ENCODE data around the gene IGF1R. TPM values are rescaled to one million over a fixed set of nuclear protein-coding genes. Genes with fewer than 3 reads are reported as not detected.

Gene IGF1R
- total RNA-seq, 2 donors from 2014 or later: 35.0 to 37.0 TPM

DNA sequence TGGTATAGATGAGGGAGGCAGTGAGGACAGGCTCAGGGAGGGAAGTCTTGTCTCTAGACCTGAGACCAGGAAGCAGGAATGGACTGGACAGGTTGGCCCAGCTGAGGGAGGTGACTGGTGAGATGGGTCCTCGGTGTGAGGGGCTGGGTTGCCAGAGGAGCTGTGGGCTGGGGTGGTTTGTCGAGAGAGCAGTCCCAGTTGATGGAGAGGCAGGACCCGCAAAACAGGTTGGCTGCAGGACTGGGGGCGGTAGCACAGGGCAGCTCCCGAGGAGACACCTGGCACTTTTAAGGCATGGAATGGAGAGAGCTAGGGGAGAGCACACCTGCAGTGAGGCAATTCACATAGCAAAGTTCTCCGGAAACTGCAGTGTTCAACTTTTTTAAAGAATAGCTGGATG, 14.7 kb downstream of the IGF1R start:
- Histone ChIP-seq H3K36me3 (no peaks in the 10 kb centered on the region), H3K4me3 (no peak overlapping the region), H3K9ac (ENCODE audit: low read depth in 2 of 2, low read length in 2 of 2) (no peak overlapping the region), H3K27ac (no peak overlapping the region), H3K27me3 (no peaks in the 10 kb centered on the region), H3K4me1 (no peaks in the 10 kb centered on the region), H3K9me3 (no peaks in the 10 kb centered on the region)
- intact Hi-C loops (cut with DNase I): loop anchor here (10.0 kb wide), 1 partner anchor 112 kb away; no protein-coding TSS in a partner anchor
- DNase-seq: no peak
- TF ChIP-seq, protein P1, sequence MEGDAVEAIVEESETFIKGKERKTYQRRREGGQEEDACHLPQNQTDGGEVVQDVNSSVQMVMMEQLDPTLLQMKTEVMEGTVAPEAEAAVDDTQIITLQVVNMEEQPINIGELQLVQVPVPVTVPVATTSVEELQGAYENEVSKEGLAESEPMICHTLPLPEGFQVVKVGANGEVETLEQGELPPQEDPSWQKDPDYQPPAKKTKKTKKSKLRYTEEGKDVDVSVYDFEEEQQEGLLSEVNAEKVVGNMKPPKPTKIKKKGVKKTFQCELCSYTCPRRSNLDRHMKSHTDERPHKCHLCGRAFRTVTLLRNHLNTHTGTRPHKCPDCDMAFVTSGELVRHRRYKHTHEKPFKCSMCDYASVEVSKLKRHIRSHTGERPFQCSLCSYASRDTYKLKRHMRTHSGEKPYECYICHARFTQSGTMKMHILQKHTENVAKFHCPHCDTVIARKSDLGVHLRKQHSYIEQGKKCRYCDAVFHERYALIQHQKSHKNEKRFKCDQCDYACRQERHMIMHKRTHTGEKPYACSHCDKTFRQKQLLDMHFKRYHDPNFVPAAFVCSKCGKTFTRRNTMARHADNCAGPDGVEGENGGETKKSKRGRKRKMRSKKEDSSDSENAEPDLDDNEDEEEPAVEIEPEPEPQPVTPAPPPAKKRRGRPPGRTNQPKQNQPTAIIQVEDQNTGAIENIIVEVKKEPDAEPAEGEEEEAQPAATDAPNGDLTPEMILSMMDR (IDR thresholded peaks at IDR 0.05): no peak

DNA sequence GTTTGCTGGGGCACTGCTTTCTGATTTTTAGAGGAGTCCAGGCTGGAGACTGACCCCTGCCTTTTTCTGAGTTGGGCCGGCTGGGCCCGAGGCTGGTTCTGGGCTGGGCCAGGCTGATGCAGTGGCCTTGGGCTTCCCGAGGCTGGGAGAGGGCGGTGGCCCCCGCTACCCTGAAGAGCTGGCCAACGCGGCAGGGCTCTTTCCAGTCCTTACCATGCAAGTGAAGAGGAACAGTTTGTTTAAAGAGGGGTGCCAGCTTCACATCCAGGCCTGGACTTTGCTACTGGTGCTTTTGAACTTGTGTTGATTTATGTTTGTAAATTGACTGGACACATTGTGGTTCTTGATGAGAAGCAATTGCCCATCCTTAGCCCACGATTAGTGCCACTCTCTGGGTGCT, 15.3 kb downstream of the IGF1R start:
- TF ChIP-seq, protein P1 (IDR thresholded peaks at IDR 0.05): no peak
- Histone ChIP-seq H3K27me3 (no peaks in the 10 kb centered on the region), H3K4me3 (no peak overlapping the region), H3K4me1 (no peaks in the 10 kb centered on the region), H3K36me3 (no peaks in the 10 kb centered on the region), H3K27ac (no peak overlapping the region), H3K9ac (ENCODE audit: low read depth in 2 of 2, low read length in 2 of 2) (no peak overlapping the region), H3K9me3 (no peaks in the 10 kb centered on the region)
- DNase-seq: no peak
- intact Hi-C loops (cut with DNase I): loop anchor here (10.0 kb wide), 1 partner anchor 111 kb away; no protein-coding TSS in a partner anchor

DNA sequence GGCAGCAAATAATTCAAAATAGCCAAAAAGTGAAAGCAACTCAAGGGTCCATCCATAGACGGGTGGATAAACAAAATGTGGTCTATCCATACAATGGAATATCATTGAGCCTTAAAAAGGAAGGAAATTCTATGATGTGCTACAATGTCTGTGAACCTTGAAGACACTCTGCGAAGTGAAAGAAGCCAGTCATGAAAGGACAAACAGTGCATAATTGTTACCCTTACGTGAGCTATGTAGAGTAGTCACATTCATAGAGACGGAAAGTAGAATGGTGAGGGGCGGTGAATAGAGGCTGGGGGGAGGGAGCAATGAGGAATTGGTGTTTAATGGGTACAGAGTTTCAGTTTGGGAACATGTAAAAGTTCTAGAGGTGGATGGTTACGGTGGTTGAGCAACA, 18.1 kb downstream of the IGF1R start:
- no peaks in the 10 kb centered on the region for H3K9me3 ChIP-seq
- H3K9ac ChIP-seq (ENCODE audit: low read depth in 2 of 2, low read length in 2 of 2): no peak overlapping the region
- H3K4me3 ChIP-seq: no peak overlapping the region
- no peaks in the 10 kb centered on the region for H3K36me3 ChIP-seq
- TF ChIP-seq, protein P1 (IDR thresholded peaks at IDR 0.05): no peak
- H3K27me3 ChIP-seq: no peaks in the 10 kb centered on the region
- H3K27ac ChIP-seq: no peak overlapping the region
- no peaks in the 10 kb centered on the region for H3K4me1 ChIP-seq
- intact Hi-C loops (cut with DNase I): loop anchor here (10.0 kb wide), 1 partner anchor 108 kb away; no protein-coding TSS in a partner anchor
- DNase-seq: no peak

DNA sequence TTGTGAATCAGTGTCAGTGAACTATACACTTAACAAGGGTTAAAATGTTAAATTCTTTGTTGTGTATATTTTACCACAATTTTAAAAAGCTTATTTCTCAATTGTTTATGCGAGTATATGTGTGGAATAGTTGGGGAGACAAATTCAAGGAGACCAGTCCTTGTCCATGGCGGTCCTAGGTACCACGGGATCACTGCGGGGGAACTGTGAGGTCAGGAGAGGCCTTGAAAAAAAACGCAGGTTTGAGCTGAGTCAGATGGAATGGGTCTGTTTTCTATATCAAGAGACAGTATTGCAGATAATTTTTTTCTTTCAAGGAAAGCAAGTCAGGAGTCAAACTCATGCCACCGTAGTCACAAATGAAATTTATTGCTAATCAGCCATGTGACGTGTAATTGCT, 18.5 kb downstream of the IGF1R start:
- H3K9me3 ChIP-seq: no peaks in the 10 kb centered on the region
- no peaks in the 10 kb centered on the region for H3K4me1 ChIP-seq
- TF ChIP-seq, protein P1 (IDR thresholded peaks at IDR 0.05): no peak
- H3K27ac ChIP-seq: no peak overlapping the region
- no peak for DNase-seq
- intact Hi-C loops (cut with DNase I): loop anchor here (10.0 kb wide), 1 partner anchor 108 kb away; no protein-coding TSS in a partner anchor
- no peaks in the 10 kb centered on the region for H3K36me3 ChIP-seq
- H3K9ac ChIP-seq (ENCODE audit: low read depth in 2 of 2, low read length in 2 of 2): no peak overlapping the region
- H3K4me3 ChIP-seq: no peak overlapping the region
- H3K27me3 ChIP-seq: no peaks in the 10 kb centered on the region

DNA sequence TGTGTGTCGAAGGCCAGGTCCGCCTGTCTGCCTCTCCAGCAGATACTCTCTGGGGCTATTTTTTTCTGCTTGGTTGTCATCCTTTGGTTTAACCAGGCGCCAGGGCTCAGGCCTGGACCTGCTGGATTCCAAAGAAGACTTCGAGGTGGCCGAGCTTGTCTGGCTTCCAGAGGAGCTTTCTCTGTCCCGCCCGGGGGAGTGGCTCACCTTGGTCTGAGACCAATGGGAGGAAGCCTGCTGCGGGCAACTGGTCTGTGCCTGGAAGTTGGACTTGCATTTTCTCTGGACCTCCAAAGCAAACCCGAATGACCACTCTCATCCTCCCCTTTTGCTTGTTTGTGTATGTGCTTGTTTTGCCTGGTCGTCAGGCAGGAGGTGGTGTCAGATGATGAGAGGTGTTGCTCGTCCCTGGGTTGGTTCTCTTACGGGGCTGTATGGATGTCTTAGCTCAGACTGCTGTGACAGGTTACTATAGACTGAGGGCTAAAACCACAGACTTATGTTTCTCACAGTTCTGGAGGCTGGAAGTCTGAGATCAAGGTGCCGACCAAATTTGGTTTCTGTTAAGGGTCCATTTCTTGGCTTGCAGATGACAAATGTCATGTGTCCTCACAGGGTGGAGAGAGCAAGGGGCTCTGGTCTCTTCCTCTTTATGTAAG, 19.3 kb downstream of the IGF1R start:
- TF ChIP-seq, protein P1 (IDR thresholded peaks at IDR 0.05): no peak
- Histone ChIP-seq H3K4me1 (no peaks in the 10 kb centered on the region), H3K9me3 (no peaks in the 10 kb centered on the region), H3K27ac (no peak overlapping the region), H3K9ac (ENCODE audit: low read depth in 2 of 2, low read length in 2 of 2) (no peak overlapping the region), H3K27me3 (no peaks in the 10 kb centered on the region), H3K36me3 (no peaks in the 10 kb centered on the region), H3K4me3 (no peak overlapping the region)
- no peak for DNase-seq
- intact Hi-C loops (cut with DNase I): loop anchor here (10.0 kb wide), 1 partner anchor 107 kb away; no protein-coding TSS in a partner anchor

Measured in colonic mucosa (tissue), 4 donors.